ENCODE data around the gene DGAT2L6.
A peak's percentile ranks its signal among the peaks of the same experiment; 100 is the strongest.

DGAT2L6 gene

GRCh38 chrX:70139736-70140135 lies 37.5 kb upstream of the DGAT2L6 start:
- Histone ChIP-seq H3K4me3 (ENCODE audit: insufficient read depth in 1 of 2, low read depth in 1 of 2, low read length in 2 of 2) (no peak overlapping the region), H4K91ac (ENCODE audit: low read length) (no peak overlapping the region), H3K4me2 (ENCODE audit: low read length, poor library complexity, severe bottlenecking) (no peak overlapping the region), H3K9ac (ENCODE audit: low read length) (no peak overlapping the region), H3K18ac (ENCODE audit: low read depth in 1 of 2, low read length in 2 of 2) (no peak overlapping the region), H2BK12ac (ENCODE audit: low read length in 2 of 2) (no peak overlapping the region), H3K14ac (ENCODE audit: low read length in 2 of 2) (no peak overlapping the region), H3K36me3 (ENCODE audit: control insufficient read depth in 1 of 2, insufficient read depth in 2 of 2, low read depth in 1 of 2, low read length in 2 of 2) (peaks cover 0 to 40% of the 10 kb centered on the region in 2 experiments), H3K4me1 (ENCODE audit: control insufficient read depth, insufficient read depth, low read depth, low read length) (peaks cover under 1% of the 10 kb centered on the region), H2AFZ (ENCODE audit: low read depth, low read length) (no peak overlapping the region), H3K27me3 (ENCODE audit: control insufficient read depth in 1 of 2, insufficient read depth in 1 of 2, low read length in 2 of 2) (peaks cover 0 to 4% of the 10 kb centered on the region in 2 experiments), H3K79me1 (replicated peaks; ENCODE audit: low read length, poor library complexity, severe bottlenecking) (peaks cover 1% of the 10 kb centered on the region), H2BK15ac (ENCODE audit: low read depth, poor library complexity, severe bottlenecking) (no peak overlapping the region), H3K9me3 (ENCODE audit: control insufficient read depth, low read length) (no peaks in the 10 kb centered on the region), H3K23ac (ENCODE audit: low read length in 2 of 2) (no peak overlapping the region), H3K27ac (ENCODE audit: low read length, poor library complexity, severe bottlenecking) (no peak overlapping the region), H4K8ac (ENCODE audit: low read length) (no peak overlapping the region), H3K4ac (ENCODE audit: low read depth in 1 of 2, low read length in 2 of 2) (no peak overlapping the region), H2BK5ac (ENCODE audit: low read depth, low read length, poor library complexity, severe bottlenecking) (no peak overlapping the region), H2BK120ac (ENCODE audit: low read depth, low read length) (no peak overlapping the region), H2AK5ac (ENCODE audit: low read length, severe bottlenecking) (no peak overlapping the region)
- WGBS: 100% methylated on average over 3 of the region's 3 CpGs
- no peak for DNase-seq

- H3K36me3 ChIP-seq (ENCODE audit: control insufficient read depth in 1 of 2, insufficient read depth in 2 of 2, low read depth in 1 of 2, low read length in 2 of 2): peaks cover 0 to 34% of the 10 kb centered on the region in 2 experiments
- H3K4me1 ChIP-seq (ENCODE audit: control insufficient read depth, insufficient read depth, low read depth, low read length): no peaks in the 10 kb centered on the region
- no peak overlapping the region for H3K4ac ChIP-seq (ENCODE audit: low read depth in 1 of 2, low read length in 2 of 2)
- no peak overlapping the region for H4K8ac ChIP-seq (ENCODE audit: low read length)
- peaks cover 0 to 4% of the 10 kb centered on the region in 2 experiments for H3K27me3 ChIP-seq (ENCODE audit: control insufficient read depth in 1 of 2, insufficient read depth in 1 of 2, low read length in 2 of 2)
- no peak overlapping the region for H2BK5ac ChIP-seq (ENCODE audit: low read depth, low read length, poor library complexity, severe bottlenecking)
- H2BK12ac ChIP-seq (ENCODE audit: low read length in 2 of 2): no peak overlapping the region
- no peak overlapping the region for H2BK120ac ChIP-seq (ENCODE audit: low read depth, low read length)
- H3K4me3 ChIP-seq (ENCODE audit: insufficient read depth in 1 of 2, low read depth in 1 of 2, low read length in 2 of 2): no peak overlapping the region
- no peak for DNase-seq
- H3K79me1 ChIP-seq (replicated peaks; ENCODE audit: low read length, poor library complexity, severe bottlenecking): peaks cover 1% of the 10 kb centered on the region
- no peak overlapping the region for H4K91ac ChIP-seq (ENCODE audit: low read length)
- H3K14ac ChIP-seq (ENCODE audit: low read length in 2 of 2): no peak overlapping the region
- no peak overlapping the region for H3K4me2 ChIP-seq (ENCODE audit: low read length, poor library complexity, severe bottlenecking)
- H2AFZ ChIP-seq (ENCODE audit: low read depth, low read length): no peak overlapping the region
- no peak overlapping the region for H3K27ac ChIP-seq (ENCODE audit: low read length, poor library complexity, severe bottlenecking)
- no peak overlapping the region for H3K23ac ChIP-seq (ENCODE audit: low read length in 2 of 2)
- H3K9me3 ChIP-seq (ENCODE audit: control insufficient read depth, low read length): no peaks in the 10 kb centered on the region
- no peak overlapping the region for H3K18ac ChIP-seq (ENCODE audit: low read depth in 1 of 2, low read length in 2 of 2)
- no peak overlapping the region for H2AK5ac ChIP-seq (ENCODE audit: low read length, severe bottlenecking)
- H2BK15ac ChIP-seq (ENCODE audit: low read depth, poor library complexity, severe bottlenecking): no peak overlapping the region
- H3K9ac ChIP-seq (ENCODE audit: low read length): no peak overlapping the region
- WGBS: 100% methylated on average over 1 of the region's 2 CpGs
These were observed 35.9 kb upstream of the DGAT2L6 start for GRCh38 chrX:70141373-70141772.

- no peak overlapping the region for H3K4me2 ChIP-seq (ENCODE audit: low read length, poor library complexity, severe bottlenecking)
- H3K18ac ChIP-seq (ENCODE audit: low read depth in 1 of 2, low read length in 2 of 2): peak overlapping the region in 1 of 2 experiments; percentile 62
- WGBS: 71% methylated on average over 11 of the region's 19 CpGs
- H3K36me3 ChIP-seq (ENCODE audit: control insufficient read depth in 1 of 2, insufficient read depth in 2 of 2, low read depth in 1 of 2, low read length in 2 of 2): peaks cover 3 to 20% of the 10 kb centered on the region in 2 experiments
- H2AFZ ChIP-seq (ENCODE audit: low read depth, low read length): no peak overlapping the region
- H3K79me1 ChIP-seq (replicated peaks; ENCODE audit: low read length, poor library complexity, severe bottlenecking): no peaks in the 10 kb centered on the region
- no peaks in the 10 kb centered on the region for H3K9me3 ChIP-seq (ENCODE audit: control insufficient read depth, low read length)
- no peak overlapping the region for H4K91ac ChIP-seq (ENCODE audit: low read length)
- peaks cover 0 to 11% of the 10 kb centered on the region in 2 experiments for H3K27me3 ChIP-seq (ENCODE audit: control insufficient read depth in 1 of 2, insufficient read depth in 1 of 2, low read length in 2 of 2)
- DNase-seq: peak; percentile 70
- H3K27ac ChIP-seq (ENCODE audit: low read length, poor library complexity, severe bottlenecking): peak overlapping the region; percentile 85
- peak overlapping the region; percentile 2 for H3K9ac ChIP-seq (ENCODE audit: low read length)
- peak overlapping the region; percentile 54 for H2AK5ac ChIP-seq (ENCODE audit: low read length, severe bottlenecking)
- no peak overlapping the region for H2BK120ac ChIP-seq (ENCODE audit: low read depth, low read length)
- no peak overlapping the region for H2BK5ac ChIP-seq (ENCODE audit: low read depth, low read length, poor library complexity, severe bottlenecking)
- H4K8ac ChIP-seq (ENCODE audit: low read length): peak overlapping the region; percentile 8
- H3K4me1 ChIP-seq (ENCODE audit: control insufficient read depth, insufficient read depth, low read depth, low read length): peaks cover 6% of the 10 kb centered on the region
- no peak overlapping the region for H3K4ac ChIP-seq (ENCODE audit: low read depth in 1 of 2, low read length in 2 of 2)
- H2BK15ac ChIP-seq (ENCODE audit: low read depth, poor library complexity, severe bottlenecking): no peak overlapping the region
- H2BK12ac ChIP-seq (ENCODE audit: low read length in 2 of 2): peak overlapping the region in 1 of 2 experiments; percentile 52
- no peak overlapping the region for H3K23ac ChIP-seq (ENCODE audit: low read length in 2 of 2)
- peak overlapping the region in 1 of 2 experiments; percentile 32 for H3K14ac ChIP-seq (ENCODE audit: low read length in 2 of 2)
- no peak overlapping the region for H3K4me3 ChIP-seq (ENCODE audit: insufficient read depth in 1 of 2, low read depth in 1 of 2, low read length in 2 of 2)
These were observed 10.4 kb upstream of the DGAT2L6 start for GRCh38 chrX:70166601-70167590.

All from mesenchymal stem cell (in vitro differentiated cells and primary cell).